RWPE2 (cell line): ENCODE measurements around the gene NDP.

Source experiments
- ATAC-seq: fragments of 200-7000 bp; cut with Tn5 transposase; 3 replicates; pipeline ENCODE4 v1.9.1; 2021; ENCODE audit warnings: low read depth
- DNase-seq: peaks from one replicate; pipeline ENCODE4 v3.0.0-alpha.2; 2020; ENCODE audit warnings: low spot score
- H3K27ac ChIP-seq: fragments of 450-650 bp; 2 replicates; pipeline ENCODE4 v1.5.1; 2017; ENCODE audit warnings: mild to moderate bottlenecking; ENCODE audit not compliant: poor library complexity, severe bottlenecking
- H3K27me3 ChIP-seq: fragments of 250-450 bp; sonication (Bioruptor Pico); 2 replicates; pipeline ENCODE4 v1.5.1; 2021; ENCODE audit warnings: mild to moderate bottlenecking, moderate library complexity; ENCODE audit not compliant: insufficient read depth, poor library complexity, severe bottlenecking
- H3K36me3 ChIP-seq: fragments of 250-450 bp; sonication (Bioruptor Pico); 2 replicates; pipeline ENCODE4 v1.5.1; 2020; ENCODE audit warnings: low read depth, mild to moderate bottlenecking, moderate library complexity
- H3K4me1 ChIP-seq: fragments of 250-450 bp; sonication (Bioruptor Pico); 2 replicates; pipeline ENCODE4 v1.5.1; 2021; ENCODE audit warnings: mild to moderate bottlenecking, moderate library complexity; ENCODE audit not compliant: insufficient read depth, poor library complexity, severe bottlenecking
- H3K4me3 ChIP-seq: fragments of 250-450 bp; sonication (Bioruptor Pico); 2 replicates; pipeline ENCODE4 v1.5.1; 2021; ENCODE audit warnings: mild to moderate bottlenecking, moderate library complexity; ENCODE audit not compliant: severe bottlenecking
- H3K9me3 ChIP-seq: fragments of 250-450 bp; sonication (Bioruptor Pico); 2 replicates; pipeline ENCODE4 v1.5.1; 2021; ENCODE audit warnings: mild to moderate bottlenecking, moderate library complexity; ENCODE audit not compliant: severe bottlenecking
- CTCF ChIP-seq: fragments of 450-650 bp; IDR thresholded peaks from one replicate; pipeline ENCODE4 v1.5.1; 2017; ENCODE audit warnings: mild to moderate bottlenecking, moderate library complexity; ENCODE audit not compliant: poor library complexity, severe bottlenecking

The NDP gene

GRCh38 chrX:43899878-43900815 lies 73.0 kb downstream of the NDP start:
- H3K27ac ChIP-seq, result no peak overlapping the region
- DNase-seq (no peak), ATAC-seq (no peak)
- no peak overlapping the region for H3K4me3 ChIP-seq
- H3K9me3 ChIP-seq, result no peaks in the 10 kb centered on the region
- H3K4me1 ChIP-seq, result no peaks in the 10 kb centered on the region
- H3K27me3 ChIP-seq, result no peaks in the 10 kb centered on the region
- H3K36me3 ChIP-seq, result no peaks in the 10 kb centered on the region
- no peak for TF ChIP-seq CTCF
